GM13977 (cell line): ENCODE measurements around the gene TC2N.
"Not testable (repeated sequence)": the region's sequence is repeated elsewhere in the genome, so short reads cannot be mapped to it uniquely, and the experiment has no call there.

Experiments used
- DNase-seq: peaks from one replicate; pipeline ENCODE4 v3.0.0; 2012; ENCODE audit warnings: low spot score
- in situ Hi-C: fragments of 300-500 bp; cut with MboI; formaldehyde crosslinking; loops from one replicate; pipeline ENCODE4 v1.12.0; 2022; ENCODE audit warnings: low sequenced_read_pairs, low pct_unique_long_range_greater_than_20kb, mixed read lengths, inconsistent platforms; ENCODE audit not compliant: unreplicated experiment
- TF ChIP-seq, protein P1 (sequence below): IDR thresholded peaks from 2 replicates; pipeline ENCODE4 v1.5.1; 2012; ENCODE audit warnings: mild to moderate bottlenecking, control low read depth; ENCODE audit not compliant: insufficient read depth; ENCODE audit errors: extremely low read depth, missing control alignments

Gene TC2N

DNA sequence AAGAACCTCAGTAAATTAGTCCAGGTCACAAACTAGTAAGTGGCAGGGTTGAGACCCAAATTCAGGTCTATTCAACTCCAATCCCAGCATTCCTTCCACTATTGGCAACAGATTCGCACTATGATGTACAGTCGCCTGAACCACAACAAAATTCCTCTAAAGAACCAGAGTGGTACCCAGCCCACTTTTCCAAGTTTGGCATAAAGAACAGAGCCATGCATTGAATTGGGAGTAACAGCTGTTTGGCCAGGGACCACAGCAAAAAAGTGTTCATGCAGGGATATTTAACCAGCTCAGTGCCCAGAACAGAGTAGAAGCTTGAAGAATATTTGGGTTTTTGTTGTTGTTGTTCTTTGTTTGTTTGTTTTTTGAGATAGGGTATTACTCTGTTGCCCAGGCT lies 9.7 kb downstream of the TC2N start:
- TF ChIP-seq, protein P1, sequence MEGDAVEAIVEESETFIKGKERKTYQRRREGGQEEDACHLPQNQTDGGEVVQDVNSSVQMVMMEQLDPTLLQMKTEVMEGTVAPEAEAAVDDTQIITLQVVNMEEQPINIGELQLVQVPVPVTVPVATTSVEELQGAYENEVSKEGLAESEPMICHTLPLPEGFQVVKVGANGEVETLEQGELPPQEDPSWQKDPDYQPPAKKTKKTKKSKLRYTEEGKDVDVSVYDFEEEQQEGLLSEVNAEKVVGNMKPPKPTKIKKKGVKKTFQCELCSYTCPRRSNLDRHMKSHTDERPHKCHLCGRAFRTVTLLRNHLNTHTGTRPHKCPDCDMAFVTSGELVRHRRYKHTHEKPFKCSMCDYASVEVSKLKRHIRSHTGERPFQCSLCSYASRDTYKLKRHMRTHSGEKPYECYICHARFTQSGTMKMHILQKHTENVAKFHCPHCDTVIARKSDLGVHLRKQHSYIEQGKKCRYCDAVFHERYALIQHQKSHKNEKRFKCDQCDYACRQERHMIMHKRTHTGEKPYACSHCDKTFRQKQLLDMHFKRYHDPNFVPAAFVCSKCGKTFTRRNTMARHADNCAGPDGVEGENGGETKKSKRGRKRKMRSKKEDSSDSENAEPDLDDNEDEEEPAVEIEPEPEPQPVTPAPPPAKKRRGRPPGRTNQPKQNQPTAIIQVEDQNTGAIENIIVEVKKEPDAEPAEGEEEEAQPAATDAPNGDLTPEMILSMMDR: no peak
- in situ Hi-C loops: no loop called here
- DNase-seq: no peak

GRCh38 chr14:91854327-91854934 lies 12.9 kb downstream of the TC2N start:
- in situ Hi-C loops: no loop called here
- DNase-seq: no peak

DNA sequence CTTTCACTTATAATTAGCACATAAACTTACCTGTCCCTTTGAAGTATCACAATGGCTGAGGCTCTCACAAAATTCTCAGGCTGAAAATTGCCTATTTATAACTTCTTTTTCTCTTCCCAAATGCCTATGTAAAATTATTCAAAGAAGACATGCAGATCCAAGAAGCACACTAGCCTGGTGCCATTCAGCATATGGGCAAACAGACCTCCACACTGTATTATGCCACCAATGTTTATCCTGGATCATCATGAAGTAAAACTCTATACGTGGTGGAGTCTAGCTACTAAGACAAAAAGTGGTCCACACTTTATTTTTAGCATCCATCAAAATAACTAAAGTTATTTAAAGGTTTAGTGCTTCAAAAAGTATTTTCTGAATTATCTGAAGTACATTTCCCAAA lies 15.8 kb downstream of the TC2N start:
- DNase-seq: no peak
- in situ Hi-C loops: no loop called here
- TF ChIP-seq, protein P1: no peak

More at GRCh38 chr14:91854327-91854934, 12.9 kb downstream of the TC2N start:
- TF ChIP-seq, protein P1: no peak

GRCh38 chr14:91848504-91849001 lies 18.8 kb downstream of the TC2N start:
- TF ChIP-seq, protein P1: no peak
- in situ Hi-C loops: no loop called here
- DNase-seq: no peak

DNA sequence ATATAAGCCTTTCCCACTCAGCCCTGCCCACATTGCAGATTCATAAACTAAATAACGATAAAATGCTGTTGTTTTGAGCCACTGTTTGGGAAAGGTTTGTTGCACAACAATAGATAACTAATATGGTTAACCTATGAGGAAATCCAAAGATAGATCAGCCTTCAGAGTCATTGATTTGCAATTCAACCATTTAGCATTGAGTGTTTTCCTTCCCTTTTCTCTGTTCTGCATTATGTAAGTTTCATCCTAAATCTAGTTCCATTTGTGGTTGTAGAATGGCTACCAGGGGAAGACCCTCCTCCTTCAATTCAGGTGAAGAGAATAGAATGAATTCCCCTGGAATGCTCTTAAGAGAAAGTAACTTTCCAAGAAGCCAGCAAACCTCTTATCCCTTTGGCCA lies 19.6 kb downstream of the TC2N start:
- no peak for DNase-seq
- TF ChIP-seq, protein P1: no peak
- in situ Hi-C loops: no loop called here

- TF ChIP-seq, protein P1: no peak
- in situ Hi-C loops: no loop called here
- no peak for DNase-seq
Measured at GRCh38 chr14:91845652-91846051, 21.7 kb downstream of the TC2N start.

GRCh38 chr14:91845056-91845455 lies 22.3 kb downstream of the TC2N start:
- DNase-seq, in situ Hi-C loops: not testable (repeated sequence)
